Right atrium auricular region (tissue), 2 donors: ENCODE data around the gene TWIST1. TPM values are rescaled to one million over a fixed set of nuclear protein-coding genes. Genes with fewer than 3 reads are reported as not detected.

Experiments used
- DNase-seq: peaks from one replicate; pipeline ENCODE4 v3.0.0-alpha.2; 2019; ENCODE audit warnings: low spot score
- H3K27ac ChIP-seq, 2 donors: fragments of 200-600 bp; sonication (generic); 1 replicate in 1 of 2; 2 replicates in 1 of 2; pipeline ENCODE4 v1.5.1; 2016 to 2019
- H3K27me3 ChIP-seq, 2 donors: fragments of 200-600 bp; sonication (generic); one replicate each; pipeline versions ENCODE4 v1.5.1 to v1.6.0; 2017 to 2019
- H3K36me3 ChIP-seq: fragments of 200-600 bp; sonication (generic); one replicate; pipeline ENCODE4 v1.5.1; 2016
- H3K4me1 ChIP-seq, 2 donors: fragments of 200-600 bp; sonication (generic); one replicate each; pipeline versions ENCODE4 v1.5.1 to v1.6.0; 2017 to 2019
- H3K4me3 ChIP-seq, 2 donors: fragments of 200-600 bp; sonication (generic); 1 replicate in 1 of 2; 2 replicates in 1 of 2; pipeline ENCODE4 v1.5.1; 2017 to 2019; ENCODE audit warnings: mild to moderate bottlenecking in 1 of 2, moderate library complexity in 1 of 2
- H3K9me3 ChIP-seq, 2 donors: fragments of 200-600 bp; sonication (generic); one replicate each; pipeline ENCODE4 v1.5.1; 2019
- total RNA-seq, 2 donors: library from RNA; depleted of rRNA; stranded (reverse); fragments of >200 nt; gene quantifications; one replicate each; pipeline ENCODE4 v1.1.0, GENCODE V29; 2016
- TF ChIP-seq, protein P1 (sequence below), 2 donors: fragments of 200-600 bp; sonication (generic); IDR thresholded peaks; one replicate each; pipeline ENCODE4 v1.5.1; 2019; ENCODE audit warnings: antibody characterized with exemption in 2 of 2

Gene TWIST1
- 1 to 10 TPM; 1.9 to 6.2 TPM for total RNA-seq

DNA sequence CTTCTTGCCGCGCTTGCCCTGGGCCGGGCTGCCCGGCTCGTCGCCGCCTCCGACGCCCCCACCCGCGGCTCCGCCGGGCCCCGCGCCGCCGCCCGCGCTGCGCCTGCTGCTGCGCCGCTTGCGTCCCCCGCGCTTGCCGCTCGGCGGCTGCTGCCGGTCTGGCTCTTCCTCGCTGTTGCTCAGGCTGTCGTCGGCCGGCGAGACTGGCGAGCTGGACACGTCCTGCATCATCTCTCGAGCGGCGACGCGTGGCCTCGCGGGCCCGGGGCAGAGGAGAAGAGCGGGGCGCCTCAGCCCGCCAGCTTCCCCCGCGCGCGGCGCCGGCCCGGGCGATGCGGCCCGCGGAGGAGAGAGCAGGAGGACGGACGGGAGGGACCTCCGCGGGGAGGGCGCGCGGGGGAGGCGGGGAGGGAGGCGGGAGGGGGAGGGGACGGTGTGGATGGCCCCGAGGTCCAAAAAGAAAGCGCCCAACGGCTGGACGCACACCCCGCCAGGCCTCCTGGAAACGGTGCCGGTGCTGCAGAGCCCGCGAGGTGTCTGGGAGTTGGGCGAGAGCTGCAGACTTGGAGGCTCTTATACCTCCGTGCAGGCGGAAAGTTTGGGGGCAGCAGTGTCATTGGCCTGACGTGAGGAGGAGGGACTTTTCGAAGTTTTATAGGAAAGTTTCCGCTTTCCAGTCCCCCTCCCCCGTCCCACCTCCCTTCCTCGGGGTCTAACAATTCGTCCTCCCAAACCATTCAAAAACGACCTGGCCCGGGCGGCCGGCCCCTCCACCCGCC lies at the start of gene TWIST1:
Gene TWIST1, minus strand, starts transcription at position 546 of the 779 bp plus-strand sequence. Its CDS starts 315 bp downstream, at position 231.
- H3K4me3 ChIP-seq = peak within 1 kb of the TSS; percentile 45 to 58
- H3K36me3 ChIP-seq = no peaks in the 10 kb centered on the region
- no peaks in the 10 kb centered on the region for H3K9me3 ChIP-seq
- H3K27ac ChIP-seq = peak within 1 kb of the TSS; percentile 62 to 67
- H3K4me1 ChIP-seq = peaks cover 0 to 23% of the 10 kb centered on the region in 2 donors
- DNase-seq = peak; percentile 75
- H3K27me3 ChIP-seq = peaks cover 5 to 10% of the 10 kb centered on the region in 2 donors
- TF ChIP-seq, protein P1, sequence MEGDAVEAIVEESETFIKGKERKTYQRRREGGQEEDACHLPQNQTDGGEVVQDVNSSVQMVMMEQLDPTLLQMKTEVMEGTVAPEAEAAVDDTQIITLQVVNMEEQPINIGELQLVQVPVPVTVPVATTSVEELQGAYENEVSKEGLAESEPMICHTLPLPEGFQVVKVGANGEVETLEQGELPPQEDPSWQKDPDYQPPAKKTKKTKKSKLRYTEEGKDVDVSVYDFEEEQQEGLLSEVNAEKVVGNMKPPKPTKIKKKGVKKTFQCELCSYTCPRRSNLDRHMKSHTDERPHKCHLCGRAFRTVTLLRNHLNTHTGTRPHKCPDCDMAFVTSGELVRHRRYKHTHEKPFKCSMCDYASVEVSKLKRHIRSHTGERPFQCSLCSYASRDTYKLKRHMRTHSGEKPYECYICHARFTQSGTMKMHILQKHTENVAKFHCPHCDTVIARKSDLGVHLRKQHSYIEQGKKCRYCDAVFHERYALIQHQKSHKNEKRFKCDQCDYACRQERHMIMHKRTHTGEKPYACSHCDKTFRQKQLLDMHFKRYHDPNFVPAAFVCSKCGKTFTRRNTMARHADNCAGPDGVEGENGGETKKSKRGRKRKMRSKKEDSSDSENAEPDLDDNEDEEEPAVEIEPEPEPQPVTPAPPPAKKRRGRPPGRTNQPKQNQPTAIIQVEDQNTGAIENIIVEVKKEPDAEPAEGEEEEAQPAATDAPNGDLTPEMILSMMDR (IDR thresholded peaks at IDR 0.05) = no peak

DNA sequence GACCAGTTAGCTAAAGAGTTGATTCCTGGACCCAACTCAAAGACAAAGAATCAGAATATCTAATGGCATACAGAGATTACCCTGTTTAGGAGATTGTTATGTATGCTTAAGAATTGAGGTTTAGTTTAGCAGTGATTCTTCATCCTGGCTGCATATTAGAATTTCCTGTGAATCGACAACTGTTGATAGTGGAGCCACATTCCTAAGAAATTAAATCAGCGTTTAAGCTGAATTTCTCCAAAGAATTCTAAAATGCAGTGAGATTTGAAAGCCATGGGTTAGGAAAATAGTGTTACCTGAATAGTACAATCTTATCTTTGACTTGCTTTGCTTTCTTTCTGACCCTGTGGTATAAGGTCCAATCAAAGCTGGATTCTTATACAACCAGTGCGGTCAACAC lies 44.2 kb upstream of the TWIST1 start:
- no peaks in the 10 kb centered on the region for H3K4me1 ChIP-seq
- TF ChIP-seq, protein P1 (IDR thresholded peaks at IDR 0.05) = no peak
- DNase-seq = no peak
- H3K27ac ChIP-seq = no peak overlapping the region
- H3K27me3 ChIP-seq = no peaks in the 10 kb centered on the region
- H3K4me3 ChIP-seq = no peak overlapping the region
- H3K9me3 ChIP-seq = no peaks in the 10 kb centered on the region
- H3K36me3 ChIP-seq = no peaks in the 10 kb centered on the region

DNA sequence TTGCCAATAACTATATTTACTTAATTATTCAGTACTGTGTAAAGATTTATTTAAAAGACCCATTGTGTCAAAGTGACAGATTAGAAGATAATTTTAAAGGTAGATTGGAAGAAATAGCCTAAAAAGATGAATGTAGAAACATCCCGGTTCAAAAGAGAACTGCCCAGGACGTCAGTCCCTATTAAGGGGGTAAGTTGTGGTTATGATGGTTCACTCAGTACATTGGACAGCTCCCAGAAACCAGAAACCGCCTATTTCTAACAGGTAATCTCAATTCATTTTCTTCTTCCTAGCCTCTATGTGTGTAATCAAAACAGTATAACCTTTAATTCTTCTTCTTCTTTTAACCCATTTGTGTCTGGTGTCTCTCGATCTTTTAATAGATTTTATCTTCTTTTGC lies 29.3 kb upstream of the TWIST1 start:
- Histone ChIP-seq H3K4me1 (peaks cover 0 to 14% of the 10 kb centered on the region in 2 donors), H3K27me3 (peaks cover 3 to 5% of the 10 kb centered on the region in 2 donors), H3K36me3 (no peaks in the 10 kb centered on the region)

DNA sequence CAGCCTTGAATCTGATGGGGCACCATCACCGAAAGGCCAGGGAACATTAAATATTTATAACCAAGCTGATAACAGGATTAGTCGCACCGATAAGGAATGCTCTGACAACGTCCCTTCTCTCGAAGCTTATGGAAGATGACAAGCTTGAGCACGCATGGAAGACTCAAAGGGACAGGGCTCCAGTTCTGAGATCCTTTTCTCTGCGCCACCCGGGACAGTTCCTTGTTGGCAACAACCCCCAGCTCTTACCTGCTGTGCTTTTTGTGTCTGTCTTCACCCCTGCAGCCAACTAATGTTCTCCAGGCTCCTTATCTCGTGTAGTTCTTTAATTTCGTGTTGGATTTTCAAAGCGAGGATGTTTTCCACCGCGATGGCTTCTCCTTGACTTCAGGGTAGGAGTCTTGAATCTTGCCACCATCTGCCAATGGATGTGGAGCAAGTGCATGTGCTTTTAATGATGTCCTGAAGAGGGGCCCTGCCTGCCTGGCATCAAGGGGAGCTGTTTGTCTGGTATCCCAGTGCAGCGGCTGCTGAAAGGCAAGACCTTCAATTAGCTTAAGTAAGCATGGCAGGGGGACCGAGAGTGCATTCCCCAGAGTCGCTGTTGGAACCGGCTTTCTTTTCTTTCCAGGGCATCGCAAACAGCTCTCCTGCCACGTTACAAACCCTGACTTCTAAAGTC lies 28.1 kb upstream of the TWIST1 start:
- Histone ChIP-seq H3K36me3 (no peaks in the 10 kb centered on the region), H3K4me1 (peaks cover 0 to 14% of the 10 kb centered on the region in 2 donors), H3K4me3 (no peak overlapping the region), H3K27me3 (peaks cover 3 to 5% of the 10 kb centered on the region in 2 donors), H3K9me3 (no peaks in the 10 kb centered on the region), H3K27ac (no peak overlapping the region)
- DNase-seq = no peak
- TF ChIP-seq, protein P1 (IDR thresholded peaks at IDR 0.05) = no peak

More for the DNA sequence above, 29.3 kb upstream of the TWIST1 start:
- Histone ChIP-seq H3K4me3 (no peak overlapping the region), H3K9me3 (no peaks in the 10 kb centered on the region), H3K27ac (no peak overlapping the region)
- TF ChIP-seq, protein P1 (IDR thresholded peaks at IDR 0.05) = no peak
- DNase-seq = no peak

DNA sequence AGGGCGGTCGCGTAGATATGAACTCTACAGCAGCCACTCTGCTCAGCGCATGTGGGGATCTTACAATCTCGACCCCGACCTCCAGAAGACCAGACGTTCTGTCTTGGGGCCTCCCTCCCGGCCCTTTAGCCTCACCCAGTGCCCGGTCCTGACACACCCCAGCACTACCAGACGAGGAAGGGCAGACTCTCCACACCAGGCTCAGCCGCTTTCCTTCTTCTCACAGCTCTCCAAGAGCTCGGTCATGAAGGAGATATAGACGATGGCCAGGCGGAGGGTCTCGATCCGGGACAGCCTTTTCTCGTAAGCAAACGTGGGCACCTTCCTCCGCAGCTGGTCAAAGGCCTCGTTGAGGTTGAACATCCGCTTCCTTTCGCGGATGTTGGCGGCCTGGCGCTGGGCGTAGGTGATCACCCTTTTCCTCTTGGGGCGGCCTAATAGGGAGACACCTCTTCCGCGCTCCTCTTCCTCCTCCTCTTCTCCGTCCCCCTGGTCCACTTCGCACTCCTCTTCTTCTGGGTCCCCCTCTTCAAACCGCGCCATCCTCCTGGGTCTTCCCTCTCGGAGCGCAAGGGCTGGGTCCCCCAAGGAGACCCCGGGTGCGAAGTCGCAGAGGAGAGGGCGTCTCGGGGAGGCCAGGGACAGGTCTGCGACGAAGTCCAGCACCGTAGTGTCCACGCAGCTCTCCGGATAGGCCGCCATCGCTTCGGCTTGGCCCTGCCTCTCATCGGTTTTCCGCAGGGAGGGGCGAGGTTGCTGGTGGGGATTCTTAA lies 27.4 kb upstream of the TWIST1 start, which contains the start of gene FERD3L:
Gene FERD3L, minus strand, starts transcription at position 761 of the 773 bp plus-strand sequence. Its CDS starts 59 bp downstream, at position 702.
- H3K27ac ChIP-seq = no peak within 1 kb of the TSS
- no peaks in the 10 kb centered on the region for H3K9me3 ChIP-seq
- H3K4me1 ChIP-seq = peaks cover 0 to 14% of the 10 kb centered on the region in 2 donors
- no peaks in the 10 kb centered on the region for H3K36me3 ChIP-seq
- peak within 1 kb of the TSS in 1 of 2 donors; percentile 32 for H3K4me3 ChIP-seq
- DNase-seq = no peak
- peaks cover 3 to 5% of the 10 kb centered on the region in 2 donors for H3K27me3 ChIP-seq
- TF ChIP-seq, protein P1 (IDR thresholded peaks at IDR 0.05) = no peak
